ENCODE data around the gene BTRC. TPM values are rescaled to one million over a fixed set of nuclear protein-coding genes. Genes with fewer than 3 reads are reported as not detected.

BTRC gene
- total RNA-seq, 2 experiments from 2014 or later: 14.3 to 14.8 TPM

DNA sequence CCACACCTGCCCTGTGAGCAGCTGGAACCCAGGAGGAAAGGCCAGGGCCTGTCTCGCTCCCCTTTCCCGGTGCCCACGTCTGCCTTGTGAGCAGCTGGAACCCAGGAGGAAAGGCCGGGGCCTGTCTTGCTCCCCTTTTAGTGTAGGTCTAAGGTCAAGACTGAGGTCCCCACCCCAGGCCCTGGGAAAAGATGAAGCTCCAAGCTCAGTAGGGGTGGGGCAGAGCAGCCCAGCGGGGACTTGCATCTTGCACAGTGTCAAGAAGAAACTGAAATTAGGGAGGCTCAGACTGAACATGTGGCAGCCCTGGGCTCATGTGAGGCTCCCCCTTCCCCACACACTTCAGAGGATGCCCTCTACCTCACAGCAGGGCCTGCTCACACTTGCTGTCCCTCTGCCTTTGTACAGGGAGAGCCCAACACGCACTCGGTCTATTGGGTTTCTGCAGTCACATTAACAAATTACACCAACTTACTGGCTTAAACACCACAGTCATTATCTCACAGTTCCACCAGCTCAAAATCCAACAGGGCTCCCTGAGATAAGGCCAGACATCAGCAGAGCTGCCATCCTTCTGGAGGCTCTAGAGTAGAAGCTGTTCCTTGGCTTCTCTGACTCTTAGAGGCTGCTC, 221.7 kb downstream of the BTRC start:
- H3K4me3 Mint-ChIP-seq: no peak overlapping the region
- no peak overlapping the region for H3K27ac Mint-ChIP-seq
- H3K27me3 Mint-ChIP-seq: no peaks in the 10 kb centered on the region
- peaks cover 4% of the 10 kb centered on the region for H3K4me1 Mint-ChIP-seq
- H3K9me3 Mint-ChIP-seq: no peaks in the 10 kb centered on the region
- ChIA-PET POLR2A (no interaction called here), CTCF (interaction anchor here (0.5 to 1.7 kb wide), 7 partner anchors 8 to 967 kb away, joined by 3 to 7 read pairs (median 3); partner anchors contain the start of genes DPCD and POLL)
- no peaks in the 10 kb centered on the region for H3K36me3 Mint-ChIP-seq (ENCODE audit: low read depth)
- no peak for DNase-seq

DNA sequence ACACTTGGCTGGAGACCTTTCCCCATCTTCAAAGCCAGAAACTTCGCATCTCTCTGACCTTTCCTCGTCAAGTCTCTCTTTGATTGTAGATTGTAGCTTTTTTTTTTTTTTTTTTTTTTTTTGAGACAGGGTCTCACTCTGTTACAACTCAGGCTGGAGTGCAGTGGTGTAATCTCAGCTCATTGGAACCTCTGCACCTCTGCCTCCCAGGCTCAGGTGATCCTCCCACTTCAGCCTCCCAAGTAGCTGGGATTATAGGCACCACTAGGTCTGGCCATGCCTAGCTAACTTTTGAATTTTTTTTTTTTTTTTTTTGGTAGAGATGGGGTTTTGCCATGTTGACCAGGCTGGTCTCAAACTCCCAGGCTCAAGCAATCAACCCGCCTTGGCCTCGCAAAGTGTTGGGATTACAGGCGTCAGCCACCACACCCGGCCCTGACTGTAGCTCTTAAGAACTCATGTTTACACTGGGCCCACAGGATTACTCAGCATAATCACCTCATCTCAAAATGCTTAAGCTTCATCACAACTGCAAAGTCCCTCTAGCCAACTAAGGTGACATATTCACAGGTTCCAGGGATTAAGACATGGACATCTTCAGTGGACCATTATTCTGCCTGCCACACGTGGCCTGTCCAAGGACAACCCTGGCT, 222.4 kb downstream of the BTRC start:
- ChIA-PET POLR2A (no interaction called here), CTCF (interaction anchor here (0.5 to 1.7 kb wide), 7 partner anchors 8 to 968 kb away, joined by 3 to 7 read pairs (median 3); partner anchors contain the start of genes DPCD and POLL)

DNA sequence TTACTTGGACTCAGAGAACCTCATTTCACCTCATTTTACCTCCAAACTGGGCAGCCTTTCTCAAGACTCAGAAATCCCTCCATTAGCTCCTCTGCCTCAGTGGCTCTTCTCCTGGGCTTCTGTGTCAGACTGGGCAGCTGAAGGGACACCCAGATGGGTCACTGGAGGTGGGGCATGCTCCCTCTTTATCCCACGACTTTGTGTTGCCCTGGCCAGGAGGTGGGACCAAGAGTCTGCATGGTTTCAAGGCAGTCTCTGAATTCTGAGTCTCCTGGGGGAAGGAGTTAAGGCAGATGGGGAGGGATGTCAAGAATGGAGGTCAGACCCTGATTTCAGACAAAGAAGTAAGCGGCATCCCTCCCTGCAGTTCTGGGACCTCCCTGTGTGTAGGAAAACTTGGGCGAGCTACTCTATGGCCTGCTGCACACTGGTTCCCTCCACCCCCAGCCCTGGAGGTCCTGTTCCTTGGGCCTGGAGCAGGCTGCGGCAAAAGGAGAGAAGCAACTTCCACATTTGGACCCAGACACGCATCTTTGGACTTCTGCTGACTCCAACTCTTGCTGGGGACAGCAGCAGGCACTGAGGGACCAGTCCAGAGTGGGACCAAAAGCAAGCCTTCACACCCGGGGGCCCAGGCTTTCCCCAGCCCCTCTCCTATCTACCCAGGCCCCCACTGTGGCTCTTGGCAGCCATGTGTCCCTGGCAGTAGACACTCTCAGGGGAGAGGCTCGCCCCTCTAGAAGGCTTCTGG, 223.3 kb downstream of the BTRC start:
- Mint-ChIP-seq H3K27me3 (no peaks in the 10 kb centered on the region), H3K9me3 (no peaks in the 10 kb centered on the region), H3K36me3 (ENCODE audit: low read depth) (no peaks in the 10 kb centered on the region), H3K4me1 (no peaks in the 10 kb centered on the region), H3K27ac (peak overlapping the region; percentile 48), H3K4me3 (no peak overlapping the region)
- POLR2A ChIA-PET: no interaction called here
- CTCF ChIA-PET: interaction anchor here (1.7 to 2.1 kb wide), 2 partner anchors 10 to 11 kb away, joined by 5 to 7 read pairs; partner anchors contain the start of genes DPCD and POLL
- no peak for DNase-seq

More for the DNA sequence above, 222.4 kb downstream of the BTRC start:
- Mint-ChIP-seq H3K9me3 (no peaks in the 10 kb centered on the region), H3K36me3 (ENCODE audit: low read depth) (no peaks in the 10 kb centered on the region), H3K4me3 (no peak overlapping the region), H3K4me1 (no peaks in the 10 kb centered on the region), H3K27ac (no peak overlapping the region), H3K27me3 (no peaks in the 10 kb centered on the region)
- no peak for DNase-seq

DNA sequence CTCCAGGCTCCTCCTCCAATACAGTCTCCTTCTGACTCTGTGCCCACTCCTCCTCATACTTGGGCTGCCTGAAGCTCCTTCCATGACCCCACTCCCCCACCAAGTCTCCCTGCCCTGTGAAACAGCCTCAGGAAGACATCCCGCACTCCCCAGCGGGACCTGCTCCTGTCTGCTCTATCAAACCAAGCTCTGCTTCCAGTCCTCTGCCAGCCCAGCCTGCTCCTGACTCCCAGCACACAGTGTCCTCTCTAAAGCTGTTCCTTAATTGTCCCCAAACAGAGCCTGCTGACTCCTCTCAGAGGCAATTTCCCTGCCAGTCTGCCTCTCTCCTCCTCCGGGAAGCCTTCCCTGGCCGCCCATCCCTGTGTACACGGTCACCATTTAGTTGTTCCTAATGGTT, 224.2 kb downstream of the BTRC start:
- no peaks in the 10 kb centered on the region for H3K4me1 Mint-ChIP-seq
- no peaks in the 10 kb centered on the region for H3K27me3 Mint-ChIP-seq
- CTCF ChIA-PET: interaction anchor here (1.5 to 2.1 kb wide), 2 partner anchors 10 to 203 kb away, joined by 4 to 5 read pairs; partner anchors contain the start of genes DPCD and POLL
- H3K9me3 Mint-ChIP-seq: no peaks in the 10 kb centered on the region
- no peak overlapping the region for H3K27ac Mint-ChIP-seq
- POLR2A ChIA-PET: no interaction called here
- no peak for DNase-seq
- no peak overlapping the region for H3K4me3 Mint-ChIP-seq
- H3K36me3 Mint-ChIP-seq (ENCODE audit: low read depth): no peaks in the 10 kb centered on the region

DNA sequence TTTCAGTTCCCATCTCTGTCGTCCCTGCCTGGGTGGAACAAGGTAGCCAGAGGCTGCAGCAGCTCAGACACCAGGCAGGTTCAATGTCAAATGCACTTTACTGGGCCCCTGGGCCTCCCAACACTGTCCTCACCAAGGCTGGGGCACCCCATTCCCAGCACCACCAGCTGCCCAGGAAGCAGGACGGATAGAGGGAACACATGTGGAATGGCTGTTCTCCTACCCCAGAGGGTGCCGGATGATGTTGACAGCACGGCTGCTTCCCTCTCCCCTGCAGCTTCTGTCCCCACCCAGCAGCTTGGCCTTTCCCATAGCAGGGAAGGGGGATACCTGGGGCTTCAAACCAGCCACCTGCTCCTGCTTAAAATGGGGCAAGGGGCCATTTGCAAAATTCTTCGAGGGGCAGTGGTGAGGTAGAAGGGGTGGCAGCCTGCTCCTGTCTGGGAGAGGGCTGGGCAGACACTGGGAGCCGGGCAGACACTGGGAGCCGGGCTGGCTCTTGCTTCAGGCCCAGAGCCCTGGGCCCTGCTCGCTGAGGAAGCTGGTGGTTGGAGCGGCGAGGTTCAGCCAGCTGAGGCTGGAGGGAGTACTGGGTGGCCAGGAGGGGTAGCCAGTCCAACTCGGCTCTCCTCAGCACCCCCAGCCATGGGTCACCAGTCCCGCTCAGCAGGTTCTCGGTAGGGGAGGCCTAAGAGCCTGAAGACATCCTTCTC, 225.0 kb downstream of the BTRC start:
- Mint-ChIP-seq H3K4me1 (no peaks in the 10 kb centered on the region), H3K27me3 (no peaks in the 10 kb centered on the region), H3K36me3 (ENCODE audit: low read depth) (no peaks in the 10 kb centered on the region), H3K9me3 (no peaks in the 10 kb centered on the region), H3K4me3 (no peak overlapping the region), H3K27ac (no peak overlapping the region)
- CTCF ChIA-PET: interaction anchor here (1.5 to 2.1 kb wide), 2 partner anchors 9 to 202 kb away, joined by 4 to 5 read pairs; partner anchors contain the start of genes DPCD and POLL
- POLR2A ChIA-PET: no interaction called here
- no peak for DNase-seq

DNA sequence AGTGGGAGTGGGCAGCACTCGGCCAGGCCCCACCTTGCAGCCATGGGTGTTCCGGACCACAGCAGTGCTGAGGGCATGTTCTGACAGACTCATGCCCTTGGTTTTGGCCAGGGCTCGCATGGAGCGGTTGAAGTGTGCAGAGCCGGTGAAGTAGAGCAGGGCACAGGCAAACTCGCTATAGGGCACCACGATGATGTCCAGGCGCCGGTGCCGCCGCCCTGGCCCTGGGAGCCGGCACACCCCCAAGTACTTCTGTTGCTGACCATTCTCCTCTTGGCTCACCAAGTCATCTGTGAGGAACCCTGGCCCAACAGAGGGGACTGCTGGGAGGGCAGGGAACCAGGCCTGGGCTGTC, 225.5 kb downstream of the BTRC start:
- POLR2A ChIA-PET: no interaction called here
- H3K27ac Mint-ChIP-seq: no peak overlapping the region
- peaks cover 3% of the 10 kb centered on the region for H3K36me3 Mint-ChIP-seq (ENCODE audit: low read depth)
- no peak overlapping the region for H3K4me3 Mint-ChIP-seq
- no peaks in the 10 kb centered on the region for H3K27me3 Mint-ChIP-seq
- CTCF ChIA-PET: interaction anchor here (2.1 to 3.9 kb wide), 2 partner anchors 8 to 9 kb away, joined by 5 to 21 read pairs; partner anchors contain the start of genes DPCD and POLL
- H3K9me3 Mint-ChIP-seq: no peaks in the 10 kb centered on the region
- no peaks in the 10 kb centered on the region for H3K4me1 Mint-ChIP-seq
- DNase-seq: no peak

DNA sequence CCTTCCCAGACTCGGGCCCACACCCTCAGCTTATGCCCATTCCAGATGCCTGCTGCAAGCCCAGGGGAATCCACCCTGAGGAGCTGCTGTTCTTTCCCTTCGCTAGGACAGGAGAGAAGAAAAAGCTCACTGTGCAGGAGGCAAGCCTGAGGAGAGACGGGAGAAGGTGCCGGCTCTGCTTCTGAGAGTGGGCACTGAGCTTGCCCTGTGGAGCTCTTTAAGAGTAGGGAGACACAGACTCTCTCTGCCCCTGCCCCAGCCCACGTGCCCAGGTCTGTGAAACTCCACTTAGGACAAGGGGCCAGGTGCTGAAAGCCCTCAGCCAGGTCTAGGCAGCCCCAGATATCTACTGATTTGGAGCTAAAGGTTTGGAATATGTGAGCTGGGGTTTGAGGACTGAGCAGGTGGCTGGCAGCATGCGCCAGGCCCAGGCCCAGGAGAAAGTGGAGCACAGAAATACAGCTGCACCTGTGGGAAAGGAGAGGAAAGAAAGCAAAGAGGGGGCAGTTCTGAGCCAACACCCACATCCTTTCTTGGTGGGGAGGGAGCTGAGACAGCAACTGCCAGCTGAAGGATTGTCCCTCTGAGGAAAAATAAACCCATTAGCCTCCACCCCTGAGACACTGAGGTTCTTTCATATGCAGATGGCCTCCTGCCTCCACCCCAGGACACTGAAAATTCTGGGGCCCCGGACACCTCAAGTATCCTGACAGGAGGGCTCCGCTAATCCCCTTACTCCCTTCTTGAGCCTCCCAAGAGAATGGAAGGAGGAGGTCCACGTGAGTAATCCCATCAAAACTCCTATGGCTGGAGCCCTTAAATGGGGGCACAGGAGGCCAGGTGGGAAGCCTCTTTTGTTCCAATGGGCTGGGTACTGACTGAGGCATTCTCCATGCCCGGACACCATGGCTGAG, 226.8 kb downstream of the BTRC start:
- Mint-ChIP-seq H3K4me3 (no peak overlapping the region), H3K4me1 (peaks cover 3% of the 10 kb centered on the region), H3K27me3 (no peaks in the 10 kb centered on the region), H3K36me3 (ENCODE audit: low read depth) (peaks cover 3% of the 10 kb centered on the region), H3K9me3 (no peaks in the 10 kb centered on the region), H3K27ac (peak overlapping the region; percentile 46)
- POLR2A ChIA-PET: interaction anchor here (0.6 kb wide), 1 partner anchor 61 kb away, joined by 11 read pairs; no protein-coding TSS in a partner anchor
- no peak for DNase-seq
- CTCF ChIA-PET: interaction anchor here (0.7 to 3.9 kb wide), 3 partner anchors 10 to 178 kb away, joined by 3 to 21 read pairs (median 3); no protein-coding TSS in a partner anchor

DNA sequence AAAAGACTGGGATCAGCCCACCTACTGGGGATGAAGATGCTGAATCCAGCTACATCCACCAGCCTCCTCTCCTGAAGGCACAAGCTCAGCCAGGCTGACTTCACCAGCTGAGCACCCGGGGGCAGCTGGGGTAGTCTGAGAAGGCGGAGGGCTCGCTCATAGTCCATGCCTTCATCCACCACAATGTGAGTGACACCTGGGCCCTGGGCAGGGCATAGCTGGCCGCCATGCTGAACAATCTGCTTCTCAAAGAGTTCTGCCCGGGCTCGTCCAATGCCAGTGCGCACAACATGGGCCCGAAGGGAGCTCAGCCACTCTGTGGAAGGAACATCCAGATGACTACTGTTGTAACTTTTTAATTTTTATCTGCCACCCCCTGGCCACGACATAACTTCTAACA, 231.9 kb downstream of the BTRC start:
- H3K36me3 Mint-ChIP-seq (ENCODE audit: low read depth): peaks cover 3% of the 10 kb centered on the region
- no peak for DNase-seq
- H3K4me1 Mint-ChIP-seq: peaks cover 26% of the 10 kb centered on the region
- no peak overlapping the region for H3K27ac Mint-ChIP-seq
- CTCF ChIA-PET: interaction anchor here (1.3 to 1.7 kb wide), 3 partner anchors 10 to 14 kb away, joined by 3 read pairs; no protein-coding TSS in a partner anchor
- no peaks in the 10 kb centered on the region for H3K9me3 Mint-ChIP-seq
- peak overlapping the region; percentile 30 for H3K4me3 Mint-ChIP-seq
- peaks cover 2% of the 10 kb centered on the region for H3K27me3 Mint-ChIP-seq
- POLR2A ChIA-PET: no interaction called here

DNA sequence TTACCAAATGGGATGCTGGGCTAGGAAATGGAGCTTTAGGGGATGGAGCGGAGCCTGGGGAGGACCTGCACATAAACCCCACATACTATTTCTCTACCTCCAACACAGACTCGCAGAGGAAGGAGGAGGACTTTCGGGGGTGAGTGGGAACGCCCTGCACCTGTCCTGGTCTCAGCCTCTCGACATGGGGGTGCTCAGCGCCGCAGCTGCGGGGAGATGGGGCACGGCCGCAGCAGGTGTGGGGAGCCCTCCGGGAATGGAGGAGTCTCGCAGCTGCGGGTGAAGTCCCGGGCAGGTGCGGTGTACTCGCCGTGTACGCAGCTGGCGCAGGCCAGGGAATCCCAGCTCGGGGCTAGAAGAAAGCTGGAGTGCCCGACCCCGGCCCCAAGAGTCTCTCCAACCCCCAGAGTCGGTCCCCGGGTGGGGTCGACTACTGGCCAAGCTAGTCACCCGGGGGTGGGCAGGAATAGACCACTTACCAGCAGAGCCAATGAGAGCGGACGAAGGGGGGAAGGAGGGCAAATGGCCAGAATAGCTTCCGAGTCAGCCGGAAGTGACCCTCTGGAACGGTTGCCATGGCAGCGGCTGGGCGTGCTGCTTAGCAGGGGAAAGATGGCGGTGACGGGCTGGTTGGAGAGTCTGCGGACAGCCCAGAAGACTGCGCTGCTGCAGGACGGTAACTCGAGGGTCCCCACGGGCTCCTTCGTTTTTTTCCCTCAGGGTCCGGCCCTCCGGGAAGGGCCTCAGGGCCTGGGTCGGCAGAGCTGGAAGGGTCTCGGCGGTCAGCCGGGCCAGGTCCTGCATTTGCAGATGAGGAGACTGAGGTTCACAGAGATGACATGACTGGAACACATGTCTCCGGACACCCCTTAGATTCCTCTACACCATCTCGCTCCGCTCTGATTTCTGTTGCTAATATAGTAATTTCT, 234.0 kb downstream of the BTRC start, which contains the start of the genes DPCD and POLL:
Gene DPCD, plus strand, starts transcription at position 597 of the 929 bp plus-strand sequence. Its CDS starts 16 bp downstream, at position 613.
Gene POLL, minus strand, starts transcription at position 533 of the 929 bp plus-strand sequence. CDS start 897 bp downstream, outside the sequence.
- Mint-ChIP-seq H3K9me3 (no peaks in the 10 kb centered on the region), H3K4me1 (peaks cover 26% of the 10 kb centered on the region), H3K27ac (peak within 1 kb of the TSS; percentile 86), H3K4me3 (peak within 1 kb of the TSS; percentile 92), H3K27me3 (peaks cover 2% of the 10 kb centered on the region), H3K36me3 (ENCODE audit: low read depth) (peaks cover 3% of the 10 kb centered on the region)
- peak; percentile 93 for DNase-seq
- CTCF ChIA-PET: interaction anchor here (0.6 to 1.8 kb wide), 7 partner anchors 9 to 1592 kb away, joined by 3 to 7 read pairs (median 3); no protein-coding TSS in a partner anchor
- POLR2A ChIA-PET: interaction anchor here (0.6 to 1.0 kb wide), 3 partner anchors 85 to 315 kb away, joined by 3 to 4 read pairs (median 3); no protein-coding TSS in a partner anchor

DNA sequence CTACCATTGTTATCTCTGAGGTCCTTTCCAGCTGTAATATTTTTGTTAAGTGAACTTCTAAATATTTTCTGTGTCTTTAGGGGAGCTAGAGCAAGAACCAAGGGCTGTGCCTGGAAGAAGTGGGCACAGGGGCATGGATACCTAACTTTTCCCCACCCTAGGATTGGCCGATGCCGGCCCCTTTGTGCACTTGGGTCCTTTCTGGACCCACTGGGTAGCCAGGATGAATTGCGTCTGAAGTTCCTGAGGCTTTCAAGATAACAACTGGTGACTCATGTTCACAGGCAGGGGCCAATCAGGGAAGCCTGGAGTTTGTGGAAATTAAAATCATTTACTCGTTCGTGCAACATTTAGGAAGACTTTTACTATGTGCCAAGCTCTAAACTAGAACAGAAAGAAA, 234.9 kb downstream of the BTRC start:
- Mint-ChIP-seq H3K27me3 (peaks cover 2% of the 10 kb centered on the region), H3K9me3 (no peaks in the 10 kb centered on the region), H3K27ac (no peak overlapping the region), H3K36me3 (ENCODE audit: low read depth) (peaks cover 3% of the 10 kb centered on the region), H3K4me1 (peaks cover 26% of the 10 kb centered on the region), H3K4me3 (peak overlapping the region; percentile 92)
- no peak for DNase-seq
- ChIA-PET POLR2A (no interaction called here), CTCF (interaction anchor here (0.6 to 1.8 kb wide), 3 partner anchors 10 to 1592 kb away, joined by 3 to 5 read pairs (median 4); no protein-coding TSS in a partner anchor)

Data from activated CD4-positive, alpha-beta T cell treated with anti-CD3 and anti-CD28 coated beads, Interleukin-2, amount 10 ng/mL, durations not matched to agents 7 days and 5 days (primary cell).